ENCODE results near the gene KRT73.

Gene KRT73

GRCh38 chr12:52566847-52567291, 51.5 kb downstream of the KRT73 start:
- DNase-seq (ENCODE audit: low spot score): no peak
- in situ Hi-C loops (cut with MboI; ENCODE audit: low pct_unique_long_range_greater_than_20kb, low sequenced_read_pairs, unreplicated experiment): no loop called here
- no peak for TF ChIP-seq CTCF (IDR thresholded peaks at IDR 0.05; ENCODE audit: extremely low read depth, insufficient read depth, missing control alignments)

DNA sequence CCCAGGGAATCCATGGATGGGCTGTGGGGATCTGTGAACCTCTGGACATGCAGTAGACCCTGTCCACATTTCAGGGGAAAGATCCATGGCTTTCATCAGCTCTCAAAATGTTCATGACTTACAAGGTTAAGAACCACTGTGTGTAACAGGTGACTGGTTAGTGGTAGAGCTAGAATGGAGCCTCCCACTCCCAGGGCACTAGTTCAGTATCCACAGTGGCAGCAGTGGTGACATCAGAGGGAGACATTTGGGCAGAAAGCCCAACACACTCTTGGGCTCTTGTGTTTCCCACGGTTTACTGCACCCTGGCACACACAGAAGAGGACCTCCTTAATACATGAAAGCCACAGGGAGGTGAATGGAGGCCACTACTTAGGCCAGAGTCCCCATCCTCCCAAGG, 53.8 kb downstream of the KRT73 start:
- in situ Hi-C loops (cut with MboI; ENCODE audit: low pct_unique_long_range_greater_than_20kb, low sequenced_read_pairs, unreplicated experiment): no loop called here
- no peak for TF ChIP-seq CTCF (IDR thresholded peaks at IDR 0.05; ENCODE audit: extremely low read depth, insufficient read depth, missing control alignments)
- no peak for DNase-seq (ENCODE audit: low spot score)

- no peak for DNase-seq (ENCODE audit: low spot score)
- in situ Hi-C loops (cut with MboI; ENCODE audit: low pct_unique_long_range_greater_than_20kb, low sequenced_read_pairs, unreplicated experiment): no loop called here
- TF ChIP-seq CTCF (IDR thresholded peaks at IDR 0.05; ENCODE audit: extremely low read depth, insufficient read depth, missing control alignments): no peak
These were observed 56.4 kb downstream of the KRT73 start for GRCh38 chr12:52561880-52562449.

DNA sequence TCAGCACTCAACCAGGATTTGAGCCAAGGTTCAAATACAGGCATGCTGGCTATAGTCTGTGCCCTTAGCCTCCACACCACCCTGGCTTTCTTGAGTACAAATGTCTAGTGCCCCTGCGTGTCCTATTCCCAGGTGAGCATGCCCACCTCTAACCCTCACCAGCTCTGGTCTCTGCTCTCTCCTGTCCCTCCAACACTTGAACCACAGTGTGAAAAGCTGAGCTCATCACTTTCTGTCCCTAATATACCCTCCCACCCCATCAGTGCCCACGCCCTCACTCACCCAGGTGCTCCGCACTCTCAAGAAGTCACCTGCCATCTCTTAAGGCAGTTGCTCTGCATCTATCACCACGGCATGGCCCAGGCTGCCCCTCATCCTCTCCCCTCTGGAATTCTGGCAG, 58.4 kb downstream of the KRT73 start:
- in situ Hi-C loops (cut with MboI; ENCODE audit: low pct_unique_long_range_greater_than_20kb, low sequenced_read_pairs, unreplicated experiment): no loop called here

DNA sequence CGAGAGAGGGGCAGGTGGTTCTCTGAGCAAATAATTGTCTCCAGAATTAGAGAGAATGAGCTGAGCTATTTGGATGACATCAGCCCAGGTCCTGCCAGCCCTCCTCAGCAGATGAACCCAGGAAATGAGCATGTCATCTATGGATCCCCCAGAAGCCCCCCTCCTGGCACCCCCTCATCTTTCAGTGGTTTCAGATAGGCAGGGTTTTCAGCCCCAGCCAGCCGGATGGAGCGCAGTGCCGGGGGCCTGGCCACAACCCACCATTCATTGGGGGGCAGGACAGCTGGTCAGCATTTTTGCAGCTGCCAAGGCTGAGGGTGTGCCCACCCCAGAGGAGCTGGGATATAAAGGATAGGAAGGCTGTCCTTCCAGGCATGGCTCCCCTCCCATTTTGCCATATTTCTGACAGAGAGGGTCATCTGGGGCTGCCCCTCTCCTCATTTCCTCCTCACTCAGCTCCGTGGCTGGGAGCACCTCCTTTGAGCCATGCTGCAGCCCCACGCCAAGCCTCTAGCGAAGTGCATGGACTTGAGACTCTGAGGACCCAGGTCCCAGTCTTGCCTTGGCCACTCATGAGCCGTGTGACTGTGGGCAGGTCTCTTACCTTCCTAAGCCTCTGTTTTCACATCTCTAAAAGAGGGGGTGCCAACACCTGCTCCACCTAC, 59.4 kb downstream of the KRT73 start:
- TF ChIP-seq CTCF (IDR thresholded peaks at IDR 0.05; ENCODE audit: extremely low read depth, insufficient read depth, missing control alignments): no peak
- no peak for DNase-seq (ENCODE audit: low spot score)
- in situ Hi-C loops (cut with MboI; ENCODE audit: low pct_unique_long_range_greater_than_20kb, low sequenced_read_pairs, unreplicated experiment): no loop called here

More for the DNA sequence above, 58.4 kb downstream of the KRT73 start:
- DNase-seq (ENCODE audit: low spot score): no peak
- no peak for TF ChIP-seq CTCF (IDR thresholded peaks at IDR 0.05; ENCODE audit: extremely low read depth, insufficient read depth, missing control alignments)

All from GM13977 (cell line).